ENCODE data around the gene SEPTIN2. TPM values are rescaled to one million over a fixed set of nuclear protein-coding genes. Genes with fewer than 3 reads are reported as not detected.
"Not testable (repeated sequence)": the region's sequence is repeated elsewhere in the genome, so short reads cannot be mapped to it uniquely, and the experiment has no call there.

The SEPTIN2 gene
- total and polyA plus RNA-seq, 5 donors from 2014 or later: 131 to 191 (median 160) TPM

- H3K4me1 Mint-ChIP-seq: peaks cover 40 to 82% (median 65%) of the 10 kb centered on the region in 4 donors
Observed at GRCh38 chr2:241315093-241315878, 439 bp upstream of the SEPTIN2 start, which contains the start of gene HDLBP. Gene HDLBP (minus strand): TSS chr2:241315672. CDS start chr2:241266869, 48,803 bp downstream.

GRCh38 chr2:241316825-241317224, 1.1 kb downstream of the SEPTIN2 start:
- Mint-ChIP-seq H3K4me1 (peaks cover 40 to 83% (median 64%) of the 10 kb centered on the region in 4 donors), H3K36me3 (peaks cover 13% of the 10 kb centered on the region), H3K9me3 (no peaks in the 10 kb centered on the region), H3K27ac (peak overlapping the region; percentile 93 to 100 (median 99)), H3K4me3 (peak overlapping the region; percentile 95 to 100 (median 98)), H3K27me3 (peaks cover 6% of the 10 kb centered on the region)
- ATAC-seq (ENCODE audit: low read depth in 2 of 2) (no peak), DNase-seq (no peak)
- peaks cover 64% of the 10 kb centered on the region for H3K4me1 ChIP-seq (ENCODE audit: control insufficient read depth, insufficient read depth, low read length, poor library complexity, severe bottlenecking)
- no peaks in the 10 kb centered on the region for H3K27me3 ChIP-seq (ENCODE audit: control insufficient read depth, insufficient read depth, low read length)
- H3K4me3 ChIP-seq (ENCODE audit: low read depth, low read length): peak overlapping the region; percentile 96
- peak overlapping the region; percentile 98 for H3K27ac ChIP-seq (ENCODE audit: insufficient read depth, low read length, poor library complexity, severe bottlenecking)
- no peaks in the 10 kb centered on the region for H3K36me3 ChIP-seq (ENCODE audit: control insufficient read depth, insufficient read depth, low read length)
- H3K9me3 ChIP-seq (ENCODE audit: control insufficient read depth in 2 of 2, low read length in 2 of 2): no peaks in the 10 kb centered on the region

More at GRCh38 chr2:241315093-241315878, 439 bp upstream of the SEPTIN2 start, which contains the start of gene HDLBP:
- Mint-ChIP-seq H3K9me3 (no peaks in the 10 kb centered on the region), H3K27me3 (peaks cover 6% of the 10 kb centered on the region), H3K4me3 (peak within 1 kb of the TSS; percentile 95 to 100 (median 98)), H3K36me3 (peaks cover 10% of the 10 kb centered on the region), H3K27ac (peak within 1 kb of the TSS; percentile 99 to 100 (median 99))
- H3K36me3 ChIP-seq (ENCODE audit: control insufficient read depth, insufficient read depth, low read length): no peaks in the 10 kb centered on the region
- DNase-seq: peak; percentile 99 to 100 (median 100)
- H3K4me1 ChIP-seq (ENCODE audit: control insufficient read depth, insufficient read depth, low read length, poor library complexity, severe bottlenecking): peaks cover 58% of the 10 kb centered on the region
- H3K27me3 ChIP-seq (ENCODE audit: control insufficient read depth, insufficient read depth, low read length): no peaks in the 10 kb centered on the region
- ATAC-seq (ENCODE audit: low read depth in 2 of 2): peak; percentile 79 to 81
- no peaks in the 10 kb centered on the region for H3K9me3 ChIP-seq (ENCODE audit: control insufficient read depth in 2 of 2, low read length in 2 of 2)
- H3K27ac ChIP-seq (ENCODE audit: insufficient read depth, low read length, poor library complexity, severe bottlenecking): peak within 1 kb of the TSS; percentile 98
- H3K4me3 ChIP-seq (ENCODE audit: low read depth, low read length): peak within 1 kb of the TSS; percentile 96

DNA sequence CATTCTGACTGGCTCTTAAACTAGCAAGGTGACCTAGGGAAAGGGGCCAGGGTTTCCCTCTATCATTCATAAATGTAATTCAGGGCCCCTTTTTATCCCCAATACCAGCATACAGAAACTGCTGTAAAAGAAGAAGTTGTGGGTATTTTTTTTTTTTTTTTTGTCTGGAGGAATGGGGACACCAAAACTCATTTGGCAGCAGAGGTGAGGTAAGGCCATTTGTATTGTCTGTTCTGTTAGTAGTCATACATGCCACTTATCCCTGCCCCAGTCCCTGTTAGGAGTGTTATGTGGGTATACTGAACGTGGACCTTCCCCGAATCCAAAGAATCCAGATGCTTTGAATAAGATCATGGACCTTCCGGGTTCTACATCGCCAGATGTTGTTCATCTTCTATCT, 1.7 kb downstream of the SEPTIN2 start:
- no peaks in the 10 kb centered on the region for H3K27me3 ChIP-seq (ENCODE audit: control insufficient read depth, insufficient read depth, low read length)
- ATAC-seq (ENCODE audit: low read depth in 2 of 2) (no peak), DNase-seq (no peak)
- peak overlapping the region; percentile 96 for H3K4me3 ChIP-seq (ENCODE audit: low read depth, low read length)
- H3K4me1 ChIP-seq (ENCODE audit: control insufficient read depth, insufficient read depth, low read length, poor library complexity, severe bottlenecking): peaks cover 67% of the 10 kb centered on the region
- H3K27me3 Mint-ChIP-seq: peaks cover 6% of the 10 kb centered on the region
- no peaks in the 10 kb centered on the region for H3K9me3 ChIP-seq (ENCODE audit: control insufficient read depth in 2 of 2, low read length in 2 of 2)
- peak overlapping the region in 2 of 3 donors; percentile 99 to 100 for H3K27ac Mint-ChIP-seq
- peak overlapping the region; percentile 95 to 100 (median 98) for H3K4me3 Mint-ChIP-seq
- H3K36me3 Mint-ChIP-seq: peaks cover 14% of the 10 kb centered on the region
- H3K4me1 Mint-ChIP-seq: peaks cover 37 to 83% (median 63%) of the 10 kb centered on the region in 4 donors
- no peaks in the 10 kb centered on the region for H3K36me3 ChIP-seq (ENCODE audit: control insufficient read depth, insufficient read depth, low read length)
- no peaks in the 10 kb centered on the region for H3K9me3 Mint-ChIP-seq
- peak overlapping the region; percentile 98 for H3K27ac ChIP-seq (ENCODE audit: insufficient read depth, low read length, poor library complexity, severe bottlenecking)

- ATAC-seq (ENCODE audit: low read depth in 2 of 2); H3K27ac ChIP-seq (ENCODE audit: insufficient read depth, low read length, poor library complexity, severe bottlenecking); DNase-seq; H3K27me3 ChIP-seq (ENCODE audit: control insufficient read depth, insufficient read depth, low read length); H3K9me3 ChIP-seq (ENCODE audit: control insufficient read depth in 2 of 2, low read length in 2 of 2); H3K36me3 ChIP-seq (ENCODE audit: control insufficient read depth, insufficient read depth, low read length); H3K9me3 Mint-ChIP-seq; H3K27me3 Mint-ChIP-seq: not testable (repeated sequence)
- Histone ChIP-seq H3K4me1 (ENCODE audit: control insufficient read depth, insufficient read depth, low read length, poor library complexity, severe bottlenecking) (peaks cover 67% of the 10 kb centered on the region), H3K4me3 (ENCODE audit: low read depth, low read length) (peak overlapping the region; percentile 45)
- peak overlapping the region in 1 of 3 donors; percentile 99 for H3K27ac Mint-ChIP-seq
- peaks cover 18% of the 10 kb centered on the region for H3K36me3 Mint-ChIP-seq
- H3K4me3 Mint-ChIP-seq: peak overlapping the region in 3 of 4 donors; percentile 95 to 100 (median 99)
- peaks cover 47 to 80% (median 58%) of the 10 kb centered on the region in 4 donors for H3K4me1 Mint-ChIP-seq
Observed at GRCh38 chr2:241318830-241319229, 3.1 kb downstream of the SEPTIN2 start.

DNA sequence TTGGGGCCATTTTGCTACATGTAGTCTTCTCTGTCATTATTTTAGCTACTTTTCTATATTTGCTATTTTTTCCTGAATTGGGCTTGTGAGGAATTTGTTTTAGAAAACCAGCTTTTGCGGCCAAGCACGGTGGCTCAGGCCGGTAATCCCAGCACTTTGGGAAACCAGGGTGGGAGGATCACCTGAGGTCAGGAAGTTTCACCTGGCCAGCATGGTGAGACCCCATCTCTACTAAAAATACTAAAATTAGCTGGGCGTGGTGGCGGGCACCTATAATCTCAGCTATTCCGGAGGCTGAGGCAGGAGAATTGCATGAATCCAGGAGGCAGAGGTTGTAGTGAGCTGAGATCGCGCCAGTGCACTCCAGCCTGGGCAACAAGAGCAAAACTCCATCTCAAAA, 4.7 kb downstream of the SEPTIN2 start:
- Histone ChIP-seq H3K4me1 (ENCODE audit: control insufficient read depth, insufficient read depth, low read length, poor library complexity, severe bottlenecking) (peaks cover 57% of the 10 kb centered on the region), H3K36me3 (ENCODE audit: control insufficient read depth, insufficient read depth, low read length) (peaks cover 10% of the 10 kb centered on the region), H3K9me3 (ENCODE audit: control insufficient read depth in 2 of 2, low read length in 2 of 2) (no peaks in the 10 kb centered on the region), H3K27me3 (ENCODE audit: control insufficient read depth, insufficient read depth, low read length) (no peaks in the 10 kb centered on the region), H3K27ac (ENCODE audit: insufficient read depth, low read length, poor library complexity, severe bottlenecking) (no peak overlapping the region), H3K4me3 (ENCODE audit: low read depth, low read length) (peak overlapping the region; percentile 38)
- peak overlapping the region; percentile 18 to 99 (median 78) for H3K4me3 Mint-ChIP-seq
- no peaks in the 10 kb centered on the region for H3K9me3 Mint-ChIP-seq
- no peak for ATAC-seq (ENCODE audit: low read depth in 2 of 2)
- H3K36me3 Mint-ChIP-seq: peaks cover 23% of the 10 kb centered on the region
- H3K27ac Mint-ChIP-seq: peak overlapping the region; percentile 7 to 99 (median 21)
- DNase-seq: no peak
- H3K27me3 Mint-ChIP-seq: peaks cover 5% of the 10 kb centered on the region
- peaks cover 53 to 85% (median 64%) of the 10 kb centered on the region in 4 donors for H3K4me1 Mint-ChIP-seq

GRCh38 chr2:241321033-241321432, 5.3 kb downstream of the SEPTIN2 start:
- H3K9me3 Mint-ChIP-seq: no peaks in the 10 kb centered on the region
- H3K27me3 Mint-ChIP-seq: no peaks in the 10 kb centered on the region
- peaks cover 23% of the 10 kb centered on the region for H3K36me3 Mint-ChIP-seq
- H3K4me1 ChIP-seq (ENCODE audit: control insufficient read depth, insufficient read depth, low read length, poor library complexity, severe bottlenecking): peaks cover 57% of the 10 kb centered on the region
- no peak overlapping the region for H3K27ac ChIP-seq (ENCODE audit: insufficient read depth, low read length, poor library complexity, severe bottlenecking)
- H3K9me3 ChIP-seq (ENCODE audit: control insufficient read depth in 2 of 2, low read length in 2 of 2): no peaks in the 10 kb centered on the region
- peak overlapping the region; percentile 2 to 99 (median 28) for H3K4me3 Mint-ChIP-seq
- H3K36me3 ChIP-seq (ENCODE audit: control insufficient read depth, insufficient read depth, low read length): peaks cover 16% of the 10 kb centered on the region
- DNase-seq (no peak), ATAC-seq (ENCODE audit: low read depth in 2 of 2) (no peak)
- H3K27me3 ChIP-seq (ENCODE audit: control insufficient read depth, insufficient read depth, low read length): no peaks in the 10 kb centered on the region
- H3K4me3 ChIP-seq (ENCODE audit: low read depth, low read length): peak overlapping the region; percentile 8
- peaks cover 53 to 85% (median 64%) of the 10 kb centered on the region in 4 donors for H3K4me1 Mint-ChIP-seq
- peak overlapping the region in 1 of 3 donors; percentile 99 for H3K27ac Mint-ChIP-seq

- DNase-seq: no peak
- peak overlapping the region in 1 of 3 donors; percentile 10 for H3K27ac Mint-ChIP-seq
- no peaks in the 10 kb centered on the region for H3K27me3 Mint-ChIP-seq
- Histone ChIP-seq H3K4me3 (ENCODE audit: low read depth, low read length) (peak overlapping the region; percentile 7), H3K36me3 (ENCODE audit: control insufficient read depth, insufficient read depth, low read length) (peaks cover 22% of the 10 kb centered on the region), H3K27me3 (ENCODE audit: control insufficient read depth, insufficient read depth, low read length) (no peaks in the 10 kb centered on the region), H3K27ac (ENCODE audit: insufficient read depth, low read length, poor library complexity, severe bottlenecking) (no peak overlapping the region), H3K9me3 (ENCODE audit: control insufficient read depth in 2 of 2, low read length in 2 of 2) (no peaks in the 10 kb centered on the region), H3K4me1 (ENCODE audit: control insufficient read depth, insufficient read depth, low read length, poor library complexity, severe bottlenecking) (peaks cover 50% of the 10 kb centered on the region)
- peak overlapping the region in 2 of 4 donors; percentile 16 to 19 for H3K4me3 Mint-ChIP-seq
- peaks cover 51 to 77% (median 62%) of the 10 kb centered on the region in 4 donors for H3K4me1 Mint-ChIP-seq
- peaks cover 24% of the 10 kb centered on the region for H3K36me3 Mint-ChIP-seq
- H3K9me3 Mint-ChIP-seq: no peaks in the 10 kb centered on the region
- no peak for ATAC-seq (ENCODE audit: low read depth in 2 of 2)
Observed at GRCh38 chr2:241321886-241322285, 6.2 kb downstream of the SEPTIN2 start.

Measured in CD4-positive, CD25-positive, alpha-beta regulatory T cell (primary cell).